ENCODE data around the gene FHIT.

- TF ChIP-seq CTCF (IDR thresholded peaks at IDR 0.05) = no peak
- TF ChIP-seq POLR2A (IDR thresholded peaks at IDR 0.05) = no peak
- TF ChIP-seq POLR2AphosphoS5 (IDR thresholded peaks at IDR 0.05) = no peak
Measured at GRCh38 chr3:60182697-60183096, 1068.6 kb downstream of the FHIT start.
